Smooth muscle cell (in vitro differentiated cells): ENCODE data around the gene KLK7. TPM values are rescaled to one million over a fixed set of nuclear protein-coding genes. Genes with fewer than 3 reads are reported as not detected.
"Not testable (repeated sequence)": the region's sequence is repeated elsewhere in the genome, so short reads cannot be mapped to it uniquely, and the experiment has no call there.

Experiments used
- DNase-seq: peaks from one replicate; lab custom pipeline; 2025; ENCODE audit not compliant: unreplicated experiment; lab: John Stamatoyannopoulos, UW
- H2AFZ ChIP-seq: fragments of 200-600 bp; sonication (generic); 2 replicates; pipeline ENCODE4 v1.6.0; 2016; ENCODE audit warnings: antibody characterized with exemption, low read depth, mild to moderate bottlenecking
- H3F3A ChIP-seq: fragments of 200-600 bp; sonication (generic); 2 replicates; pipeline ENCODE4 v1.6.0; 2017; ENCODE audit warnings: antibody characterized with exemption, low read depth
- H3K27ac ChIP-seq: fragments of 200-600 bp; sonication (generic); 2 replicates; pipeline ENCODE4 v1.5.1; 2016; ENCODE audit warnings: low read depth, mild to moderate bottlenecking
- H3K27me3 ChIP-seq: fragments of 200-600 bp; sonication (generic); 2 replicates; pipeline ENCODE4 v1.6.1; 2016; ENCODE audit warnings: low read depth, mild to moderate bottlenecking
- H3K36me3 ChIP-seq: fragments of 200-600 bp; sonication (generic); 2 replicates; pipeline ENCODE4 v1.5.1; 2016; ENCODE audit warnings: low read depth
- H3K4me1 ChIP-seq: fragments of 200-600 bp; sonication (generic); 2 replicates; pipeline ENCODE4 v1.5.1; 2016; ENCODE audit warnings: low read depth
- H3K4me2 ChIP-seq: fragments of 200-600 bp; sonication (generic); 2 replicates; pipeline ENCODE4 v1.6.0; 2016; ENCODE audit warnings: mild to moderate bottlenecking
- H3K4me3 ChIP-seq: fragments of 200-600 bp; sonication (generic); 2 replicates; pipeline ENCODE4 v1.5.1; 2016; ENCODE audit warnings: mild to moderate bottlenecking
- H3K79me2 ChIP-seq: fragments of 200-600 bp; sonication (generic); 2 replicates; pipeline ENCODE4 v1.6.0; 2016; ENCODE audit warnings: low read depth, mild to moderate bottlenecking
- H3K9ac ChIP-seq: fragments of 200-600 bp; sonication (generic); 2 replicates; pipeline ENCODE4 v1.6.0; 2016; ENCODE audit warnings: low read depth
- H3K9me3 ChIP-seq: fragments of 200-600 bp; sonication (generic); replicated peaks from 2 replicates; pipeline ENCODE4 v1.5.1; 2016; ENCODE audit warnings: low read depth
- H4K20me1 ChIP-seq: fragments of 200-600 bp; sonication (generic); 2 replicates; pipeline ENCODE4 v1.6.0; 2016; ENCODE audit warnings: low read depth
- CTCF ChIP-seq: fragments of 200-600 bp; sonication (generic); IDR thresholded peaks from 2 replicates; pipeline ENCODE4 v1.5.1; 2017; ENCODE audit warnings: borderline replicate concordance, mild to moderate bottlenecking, antibody characterized with exemption; ENCODE audit not compliant: insufficient read depth, poor library complexity, severe bottlenecking
- WGBS: methylation state at CpG from one replicate; pipeline ENCODE4 v1.1.7; 2016; ENCODE audit warnings: low lambda C conversion rate; 5-methylcytosine and 5-hydroxymethylcytosine counted together
- polyA plus RNA-seq: library from polyadenylated mRNA; unstranded; fragments of >200 nt; fragmentation: Nextera tagmentation; extraction: Ambion mirVana; gene quantifications from 2 replicates; pipeline ENCODE4 v1.2.1, GENCODE V29; 2016
- total RNA-seq: library from RNA; depleted of rRNA; stranded (reverse); fragments of >200 nt; gene quantifications from 2 replicates; pipeline ENCODE4 v1.2.3, GENCODE V29; 2014

KLK7 gene
- total and polyA plus RNA-seq, 2 experiments from 2014 or later, result 0.25 TPM; not detected in 1

DNA sequence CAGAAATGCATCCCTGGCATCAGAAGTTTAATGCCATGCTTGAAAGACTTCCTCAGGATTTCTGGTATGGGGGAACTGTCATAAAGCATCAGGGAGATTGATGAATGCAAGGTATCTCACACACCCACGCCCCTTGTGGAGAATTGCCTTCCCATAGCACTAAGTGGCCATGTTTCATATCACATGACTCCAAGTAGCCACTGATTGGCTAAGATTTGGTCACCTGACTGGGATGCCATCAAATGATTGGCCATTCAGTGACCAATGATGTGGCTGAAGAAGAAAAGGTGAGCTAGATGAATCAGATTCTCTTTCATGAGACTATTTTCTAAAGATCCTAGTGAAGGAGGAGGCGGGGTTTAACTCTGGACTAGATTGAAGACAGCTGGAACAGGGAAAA is 10.4 kb upstream of the KLK7 start:
- Histone ChIP-seq H3K79me2 (no peaks in the 10 kb centered on the region), H2AFZ (no peak overlapping the region), H3K9ac (no peak overlapping the region), H3K4me2 (no peak overlapping the region), H3K27ac (no peak overlapping the region), H3K4me3 (no peak overlapping the region), H3K36me3 (no peaks in the 10 kb centered on the region), H3K27me3 (peaks cover 3% of the 10 kb centered on the region), H4K20me1 (no peaks in the 10 kb centered on the region), H3K9me3 (no peaks in the 10 kb centered on the region), H3F3A (no peaks in the 10 kb centered on the region), H3K4me1 (no peaks in the 10 kb centered on the region)
- no peak for TF ChIP-seq CTCF
- 90% methylated on average over 2 of the region's 2 CpGs for WGBS
- no peak for DNase-seq

DNA sequence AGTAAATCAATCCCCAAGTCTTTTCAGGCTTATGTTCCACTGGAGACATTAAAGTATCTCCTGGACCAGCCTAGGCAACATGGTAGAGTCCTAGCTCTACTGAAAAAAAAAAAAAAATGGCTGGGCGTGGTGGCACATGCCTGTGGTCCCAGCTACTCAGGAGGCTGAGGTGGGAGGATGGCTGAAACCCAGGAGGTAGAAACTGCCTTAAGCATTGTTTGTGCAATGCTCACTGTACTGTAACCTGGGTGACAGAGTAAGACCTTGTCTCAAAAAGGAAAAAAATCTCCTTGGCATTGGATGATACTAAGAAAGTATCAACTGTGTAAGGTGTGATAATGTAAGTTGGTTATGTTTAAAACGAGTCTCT is 8.9 kb upstream of the KLK7 start:
- Histone ChIP-seq H2AFZ (no peak overlapping the region), H3K4me1 (no peaks in the 10 kb centered on the region), H3K9ac (no peak overlapping the region), H4K20me1 (no peaks in the 10 kb centered on the region), H3K79me2 (no peaks in the 10 kb centered on the region), H3K36me3 (no peaks in the 10 kb centered on the region), H3K9me3 (no peaks in the 10 kb centered on the region), H3F3A (no peaks in the 10 kb centered on the region), H3K4me2 (no peak overlapping the region), H3K27ac (no peak overlapping the region), H3K27me3 (peaks cover 3% of the 10 kb centered on the region), H3K4me3 (no peak overlapping the region)
- WGBS, result 90% methylated on average over 2 of the region's 2 CpGs
- no peak for DNase-seq
- TF ChIP-seq CTCF, result no peak

DNA sequence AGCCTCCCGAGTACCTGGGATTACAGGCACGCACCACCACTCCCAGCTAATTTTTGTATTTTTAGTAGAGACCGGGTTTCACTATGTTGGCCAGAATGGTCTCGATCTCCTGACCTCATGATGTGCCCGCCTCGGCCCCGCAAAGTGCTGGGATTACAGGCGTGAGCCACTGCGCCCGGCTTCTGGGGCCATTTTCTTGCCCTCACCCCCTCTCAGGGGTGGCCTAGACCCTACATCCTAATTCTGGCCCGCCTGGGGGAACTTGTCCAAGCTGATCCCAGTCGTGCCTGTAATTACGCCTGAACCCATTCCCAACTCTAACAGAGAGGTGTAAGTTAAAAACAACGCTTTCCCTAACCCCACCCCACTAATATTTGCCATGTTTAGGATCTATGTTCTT is 699 bp upstream of the KLK7 start:
- not testable (repeated sequence) for H3F3A ChIP-seq, H4K20me1 ChIP-seq, H3K79me2 ChIP-seq, H3K9ac ChIP-seq, DNase-seq, H3K27ac ChIP-seq, H3K4me3 ChIP-seq, H3K4me1 ChIP-seq, H3K4me2 ChIP-seq, H3K36me3 ChIP-seq, H3K9me3 ChIP-seq, H2AFZ ChIP-seq
- peaks cover 19% of the 10 kb centered on the region for H3K27me3 ChIP-seq
- 89% methylated on average over 14 of the region's 14 CpGs for whole genome bisulfite sequencing

- Histone ChIP-seq H3K4me2 (no peak overlapping the region), H2AFZ (no peak overlapping the region), H4K20me1 (no peaks in the 10 kb centered on the region), H3K27ac (no peak overlapping the region), H3F3A (no peaks in the 10 kb centered on the region), H3K79me2 (no peaks in the 10 kb centered on the region), H3K4me1 (no peaks in the 10 kb centered on the region), H3K4me3 (no peak overlapping the region), H3K36me3 (no peaks in the 10 kb centered on the region), H3K27me3 (peaks cover 19% of the 10 kb centered on the region), H3K9me3 (no peaks in the 10 kb centered on the region), H3K9ac (no peak overlapping the region)
- WGBS, result 89% methylated on average over 4 of the region's 4 CpGs
- TF ChIP-seq CTCF, result no peak
- no peak for DNase-seq
These were observed 1.5 kb downstream of the KLK7 start for GRCh38 chr19:50982186-50982585.
